H1 (cell line): ENCODE data around the gene PRR5L.

ENCODE experiments used
- CBX5 ChIP-seq: fragments of 300-800, 300-1000 bp; sonication (generic); IDR thresholded peaks from 2 replicates; pipeline ENCODE4 v1.7.1; 2016; ENCODE audit warnings: antibody characterized with exemption, low read length, low read depth
- CTCF ChIP-seq, 3 experiments: IDR thresholded peaks; 1 replicate in 2 of 3; 2 replicates in 1 of 3; pipeline versions ENCODE4 v1.5.1 to v1.6.1; 2011; ENCODE audit warnings: low read length in 3 of 3, mild to moderate bottlenecking in 3 of 3, inconsistent platforms in 2 of 3, low read depth in 1 of 3, moderate library complexity in 1 of 3; ENCODE audit not compliant: insufficient read depth in 1 of 3; ENCODE audit errors: control extremely low read depth in 1 of 3
- EZH2 ChIP-seq: fragments of 200-600 bp; sonication (generic); IDR thresholded peaks from 2 replicates; pipeline ENCODE4 v1.7.1; 2012; ENCODE audit warnings: low read depth, mild to moderate bottlenecking, moderate library complexity, low read length, inconsistent platforms; ENCODE audit not compliant: severe bottlenecking
- JUND ChIP-seq: IDR thresholded peaks from 2 replicates; pipeline ENCODE4 v1.6.1; 2011; ENCODE audit warnings: mild to moderate bottlenecking, improper control_type of control experiment, low read length
- MAX ChIP-seq: IDR thresholded peaks from 2 replicates; pipeline ENCODE4 v1.6.1; 2012; ENCODE audit warnings: inconsistent platforms
- POLR2A ChIP-seq, 2 experiments: IDR thresholded peaks; 1 replicate in 1 of 2; 2 replicates in 1 of 2; pipeline ENCODE4 v1.6.1; 2011; ENCODE audit warnings: low read depth in 2 of 2, low read length in 2 of 2, mild to moderate bottlenecking in 2 of 2; ENCODE audit errors: control extremely low read depth in 1 of 2
- RFX5 ChIP-seq: IDR thresholded peaks from 2 replicates; pipeline ENCODE4 v1.6.1; 2011; ENCODE audit warnings: low read depth, low read length, improper control_type of control experiment, borderline replicate concordance
- TCF12 ChIP-seq: IDR thresholded peaks from 2 replicates; pipeline ENCODE4 v1.6.1; 2011; ENCODE audit warnings: low read depth, mild to moderate bottlenecking, low read length

GRCh38 chr11:36493332-36493731, 197.2 kb downstream of the PRR5L start:
- TF ChIP-seq POLR2A (IDR thresholded peaks at IDR 0.05; ENCODE audit: control extremely low read depth in 1 of 2, low read depth in 2 of 2, low read length in 2 of 2) (no peak), EZH2 (no peak), CTCF (IDR thresholded peaks at IDR 0.05; ENCODE audit: control extremely low read depth in 1 of 3, insufficient read depth in 1 of 3, low read depth in 1 of 3, low read length in 3 of 3) (no peak), JUND (no peak), MAX (no peak), CBX5 (no peak), TCF12 (no peak), RFX5 (no peak)
